ENCODE results near the gene URM1. TPM values are rescaled to one million over a fixed set of nuclear protein-coding genes. Genes with fewer than 3 reads are reported as not detected.

The URM1 gene
- total RNA-seq, 1 donor from 2014 or later, result 56.1 TPM

DNA sequence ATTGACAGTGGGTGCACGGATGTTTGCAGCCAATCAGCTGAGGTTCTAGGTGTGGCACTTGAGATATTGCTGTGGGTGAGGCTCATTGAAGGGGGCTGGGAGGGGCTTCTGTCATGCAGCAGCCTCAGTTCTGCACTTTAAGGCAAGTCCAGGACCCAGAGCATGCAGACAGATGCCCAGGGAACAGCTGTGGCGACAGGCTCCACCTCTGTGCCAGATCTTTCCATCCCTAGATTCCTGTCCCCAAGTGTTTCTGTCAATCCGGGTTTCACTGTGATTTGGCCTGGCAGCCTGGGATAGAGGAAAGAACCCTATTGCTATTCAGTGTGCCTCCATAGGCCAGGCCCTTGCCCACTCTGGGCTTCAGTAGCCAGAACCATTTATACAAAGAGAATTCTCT lies 28.7 kb downstream of the URM1 start:
- peaks cover 46% of the 10 kb centered on the region for H3K27me3 Mint-ChIP-seq

DNA sequence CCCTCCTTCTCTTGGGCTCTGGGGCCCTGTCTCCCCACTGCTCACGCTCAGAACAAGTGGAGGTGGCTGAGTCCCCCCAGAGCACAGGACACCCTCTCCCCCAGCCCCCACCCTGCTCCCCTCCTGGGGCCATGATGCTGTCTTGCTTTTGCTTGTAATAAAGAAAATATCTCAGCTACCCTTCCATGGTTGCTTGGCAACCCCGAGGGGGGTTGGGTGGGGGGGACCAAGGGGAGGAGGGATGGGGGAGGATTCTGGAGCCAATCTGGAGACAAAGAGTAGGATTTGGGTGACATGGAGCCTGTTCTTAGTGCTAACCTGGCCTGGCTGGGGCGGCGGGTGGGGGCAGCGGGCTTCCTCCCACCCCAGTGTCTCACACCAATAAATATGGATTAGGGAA lies 33.4 kb downstream of the URM1 start:
- no peak overlapping the region for H3K27ac Mint-ChIP-seq

More for the DNA sequence above, 28.7 kb downstream of the URM1 start:
- no peak overlapping the region for H3K27ac Mint-ChIP-seq
- DNase-seq (ENCODE audit: extremely low spot score, unreplicated experiment), result no peak
- H3K4me3 Mint-ChIP-seq, result no peak overlapping the region
- no peaks in the 10 kb centered on the region for H3K36me3 Mint-ChIP-seq
- peaks cover 9% of the 10 kb centered on the region for H3K4me1 Mint-ChIP-seq (ENCODE audit: unreplicated experiment)
- TF ChIP-seq, protein P1, sequence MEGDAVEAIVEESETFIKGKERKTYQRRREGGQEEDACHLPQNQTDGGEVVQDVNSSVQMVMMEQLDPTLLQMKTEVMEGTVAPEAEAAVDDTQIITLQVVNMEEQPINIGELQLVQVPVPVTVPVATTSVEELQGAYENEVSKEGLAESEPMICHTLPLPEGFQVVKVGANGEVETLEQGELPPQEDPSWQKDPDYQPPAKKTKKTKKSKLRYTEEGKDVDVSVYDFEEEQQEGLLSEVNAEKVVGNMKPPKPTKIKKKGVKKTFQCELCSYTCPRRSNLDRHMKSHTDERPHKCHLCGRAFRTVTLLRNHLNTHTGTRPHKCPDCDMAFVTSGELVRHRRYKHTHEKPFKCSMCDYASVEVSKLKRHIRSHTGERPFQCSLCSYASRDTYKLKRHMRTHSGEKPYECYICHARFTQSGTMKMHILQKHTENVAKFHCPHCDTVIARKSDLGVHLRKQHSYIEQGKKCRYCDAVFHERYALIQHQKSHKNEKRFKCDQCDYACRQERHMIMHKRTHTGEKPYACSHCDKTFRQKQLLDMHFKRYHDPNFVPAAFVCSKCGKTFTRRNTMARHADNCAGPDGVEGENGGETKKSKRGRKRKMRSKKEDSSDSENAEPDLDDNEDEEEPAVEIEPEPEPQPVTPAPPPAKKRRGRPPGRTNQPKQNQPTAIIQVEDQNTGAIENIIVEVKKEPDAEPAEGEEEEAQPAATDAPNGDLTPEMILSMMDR (conservative IDR thresholded peaks at IDR 0.05), result no peak
- no peaks in the 10 kb centered on the region for H3K9me3 Mint-ChIP-seq

GRCh38 chr9:128405077-128405779 lies 34.1 kb downstream of the URM1 start:
- peaks cover 21% of the 10 kb centered on the region for H3K4me1 Mint-ChIP-seq (ENCODE audit: unreplicated experiment)
- no peaks in the 10 kb centered on the region for H3K36me3 Mint-ChIP-seq
- H3K27ac Mint-ChIP-seq, result peak overlapping the region; percentile 50
- TF ChIP-seq, protein P1 (conservative IDR thresholded peaks at IDR 0.05), result no peak
- DNase-seq (ENCODE audit: extremely low spot score, unreplicated experiment), result peak; percentile 62
- H3K4me3 Mint-ChIP-seq, result no peak overlapping the region
- no peaks in the 10 kb centered on the region for H3K9me3 Mint-ChIP-seq
- H3K27me3 Mint-ChIP-seq, result peaks cover 28% of the 10 kb centered on the region

More for the DNA sequence above, 33.4 kb downstream of the URM1 start:
- Mint-ChIP-seq H3K27me3 (peaks cover 28% of the 10 kb centered on the region), H3K4me3 (no peak overlapping the region), H3K36me3 (no peaks in the 10 kb centered on the region), H3K9me3 (no peaks in the 10 kb centered on the region), H3K4me1 (ENCODE audit: unreplicated experiment) (peaks cover 15% of the 10 kb centered on the region)
- TF ChIP-seq, protein P1 (conservative IDR thresholded peaks at IDR 0.05), result no peak
- DNase-seq (ENCODE audit: extremely low spot score, unreplicated experiment), result no peak

DNA sequence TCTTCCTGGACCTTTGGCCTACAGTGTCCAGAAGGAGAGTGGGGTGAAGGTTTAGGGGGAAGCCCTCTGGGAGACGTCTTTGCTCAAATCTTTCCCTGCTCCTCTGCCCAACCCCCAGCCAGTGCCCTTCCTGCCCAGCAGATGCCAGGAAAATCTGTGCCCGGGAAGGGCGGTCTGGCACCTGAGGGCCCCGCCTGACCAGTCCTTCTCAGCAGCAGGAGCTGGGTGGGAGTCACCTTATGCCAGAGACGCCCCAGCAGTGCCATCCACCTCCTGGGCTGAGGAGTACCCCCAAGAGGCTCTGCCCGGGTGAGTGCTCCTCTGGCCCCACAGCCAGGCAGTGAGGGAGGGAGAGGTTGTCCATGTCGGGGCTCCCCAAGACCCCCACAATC lies 34.6 kb downstream of the URM1 start:
- no peaks in the 10 kb centered on the region for H3K9me3 Mint-ChIP-seq
- H3K4me3 Mint-ChIP-seq, result no peak overlapping the region
- peaks cover 24% of the 10 kb centered on the region for H3K27me3 Mint-ChIP-seq
- TF ChIP-seq, protein P1 (conservative IDR thresholded peaks at IDR 0.05), result no peak
- DNase-seq (ENCODE audit: extremely low spot score, unreplicated experiment), result peak; percentile 62
- H3K27ac Mint-ChIP-seq, result no peak overlapping the region
- H3K4me1 Mint-ChIP-seq (ENCODE audit: unreplicated experiment), result peaks cover 21% of the 10 kb centered on the region
- H3K36me3 Mint-ChIP-seq, result no peaks in the 10 kb centered on the region

- Mint-ChIP-seq H3K9me3 (no peaks in the 10 kb centered on the region), H3K27ac (peak overlapping the region; percentile 39), H3K4me3 (no peak overlapping the region), H3K27me3 (peaks cover 23% of the 10 kb centered on the region), H3K4me1 (ENCODE audit: unreplicated experiment) (peaks cover 25% of the 10 kb centered on the region), H3K36me3 (no peaks in the 10 kb centered on the region)
- peak; percentile 63 for DNase-seq (ENCODE audit: extremely low spot score, unreplicated experiment)
- TF ChIP-seq, protein P1 (conservative IDR thresholded peaks at IDR 0.05), result no peak
Measured at GRCh38 chr9:128406848-128407391, 35.7 kb downstream of the URM1 start.
